IPS-18c (cell line): ENCODE measurements around the gene DCAKD.
A peak's percentile ranks its signal among the peaks of the same experiment; 100 is the strongest.

Experiments
- H3K4me3 ChIP-seq: 2 replicates; pipeline ENCODE4 v1.7.0; 2013; ENCODE audit warnings: low read depth, mild to moderate bottlenecking, low read length, moderate library complexity; ENCODE audit not compliant: insufficient read depth
- H3K9me3 ChIP-seq: one replicate; pipeline ENCODE4 v1.6.1; 2013; ENCODE audit warnings: mild to moderate bottlenecking, low read length, moderate library complexity; ENCODE audit not compliant: control insufficient read depth, insufficient read depth

DCAKD gene

DNA sequence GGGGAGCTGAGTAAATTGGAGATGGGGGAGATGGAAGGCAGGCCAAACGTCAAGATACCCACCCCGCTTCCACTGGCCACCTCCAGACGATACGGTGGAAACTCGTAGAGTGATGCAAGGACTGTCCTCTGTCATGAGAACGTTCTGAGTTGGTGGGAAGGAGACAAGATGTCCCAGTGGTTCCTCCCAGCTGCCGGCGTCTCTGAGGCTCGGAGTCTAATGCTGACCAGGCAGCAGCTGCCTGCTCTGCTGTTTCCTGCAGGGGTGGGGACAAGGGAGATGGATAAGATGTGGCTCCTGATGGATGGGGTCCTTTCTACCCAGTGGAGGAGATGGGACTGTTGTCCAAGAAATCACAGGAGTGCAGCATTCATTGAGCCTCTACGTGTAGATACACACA, 55.1 kb downstream of the DCAKD start:
- Histone ChIP-seq H3K4me3 (no peak overlapping the region), H3K9me3 (no peaks in the 10 kb centered on the region)

DNA sequence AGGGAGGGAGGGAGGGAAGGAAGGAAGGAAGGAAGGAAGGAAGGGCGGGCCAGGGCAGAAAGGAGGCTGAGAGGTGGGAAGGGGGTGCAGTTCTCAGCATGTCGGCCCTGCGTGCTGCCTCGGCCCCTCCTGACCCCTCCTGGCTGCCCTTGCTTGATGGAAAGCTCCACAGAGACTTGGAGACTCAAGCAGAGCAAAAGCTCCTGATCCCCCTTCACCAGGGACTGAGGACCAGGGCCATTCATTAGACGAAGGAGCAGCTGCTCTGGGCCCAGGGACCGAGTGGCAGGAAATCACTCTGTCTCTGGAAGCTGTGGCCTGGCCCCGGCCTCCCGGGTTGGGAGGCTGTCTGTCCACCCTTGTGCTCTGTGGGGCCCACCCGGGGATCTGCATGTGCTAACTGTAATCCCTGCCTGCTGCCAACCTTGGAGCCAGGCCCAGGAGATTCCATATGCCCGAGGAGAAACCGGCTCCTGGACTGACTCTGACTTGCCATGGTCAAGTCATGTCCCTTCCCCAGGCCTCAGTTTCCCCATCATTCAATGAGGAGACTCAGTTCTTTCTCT, 55.9 kb downstream of the DCAKD start:
- no peaks in the 10 kb centered on the region for H3K9me3 ChIP-seq
- no peak overlapping the region for H3K4me3 ChIP-seq

DNA sequence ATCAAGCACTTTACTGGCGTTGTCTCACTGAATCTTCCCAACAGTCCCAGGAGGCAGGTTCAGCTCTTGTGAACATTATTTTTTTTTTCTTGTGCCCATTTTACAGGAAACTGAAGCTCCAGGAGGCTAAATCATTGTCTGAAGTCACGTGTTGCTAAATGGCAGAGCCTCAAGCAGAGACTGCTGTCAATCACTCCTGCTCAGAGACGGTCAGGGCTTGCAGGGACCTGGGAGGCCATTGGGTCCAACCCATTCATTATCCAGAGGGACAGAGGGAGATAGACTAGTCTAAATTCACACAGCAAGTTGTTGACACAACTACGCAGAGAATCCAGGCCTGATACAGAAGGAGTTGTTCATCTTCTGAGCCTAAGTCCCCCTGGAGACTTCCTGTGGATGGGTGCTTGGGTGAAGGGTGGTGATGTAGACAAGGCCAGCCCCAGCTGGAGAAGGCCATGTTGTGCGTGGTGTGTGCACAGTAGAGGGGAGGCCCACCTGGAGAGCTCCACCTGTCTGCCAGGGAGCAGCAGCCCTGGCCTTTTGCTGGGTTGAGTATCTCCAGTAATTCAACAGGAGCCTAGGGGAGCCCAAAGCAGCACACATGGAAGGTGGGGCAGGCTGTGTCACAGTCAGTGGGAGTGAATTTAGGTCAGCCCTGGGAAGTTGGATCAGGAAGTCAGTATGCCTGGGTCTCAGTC, 59.0 kb downstream of the DCAKD start:
- Histone ChIP-seq H3K4me3 (no peak overlapping the region), H3K9me3 (no peaks in the 10 kb centered on the region)

DNA sequence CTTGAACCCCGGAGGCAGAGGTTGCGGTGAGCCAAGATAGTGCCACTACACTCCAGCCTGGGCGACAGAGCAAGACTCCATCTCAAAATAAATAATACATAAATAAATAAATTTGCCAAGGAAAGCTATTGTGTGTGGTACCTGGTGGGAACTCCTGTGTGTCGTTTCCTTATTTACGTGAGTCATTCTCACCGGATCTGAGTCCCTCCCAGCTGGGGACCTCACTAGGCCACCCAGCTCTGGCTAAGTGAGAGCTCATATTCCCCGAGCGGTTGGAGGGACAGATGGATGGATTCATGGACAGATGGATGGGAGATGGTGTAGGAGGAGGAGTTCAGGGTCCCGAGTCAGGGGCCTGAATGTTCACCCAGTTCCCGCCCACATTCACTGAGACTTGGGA, 60.4 kb downstream of the DCAKD start:
- Histone ChIP-seq H3K9me3 (no peaks in the 10 kb centered on the region), H3K4me3 (no peak overlapping the region)

DNA sequence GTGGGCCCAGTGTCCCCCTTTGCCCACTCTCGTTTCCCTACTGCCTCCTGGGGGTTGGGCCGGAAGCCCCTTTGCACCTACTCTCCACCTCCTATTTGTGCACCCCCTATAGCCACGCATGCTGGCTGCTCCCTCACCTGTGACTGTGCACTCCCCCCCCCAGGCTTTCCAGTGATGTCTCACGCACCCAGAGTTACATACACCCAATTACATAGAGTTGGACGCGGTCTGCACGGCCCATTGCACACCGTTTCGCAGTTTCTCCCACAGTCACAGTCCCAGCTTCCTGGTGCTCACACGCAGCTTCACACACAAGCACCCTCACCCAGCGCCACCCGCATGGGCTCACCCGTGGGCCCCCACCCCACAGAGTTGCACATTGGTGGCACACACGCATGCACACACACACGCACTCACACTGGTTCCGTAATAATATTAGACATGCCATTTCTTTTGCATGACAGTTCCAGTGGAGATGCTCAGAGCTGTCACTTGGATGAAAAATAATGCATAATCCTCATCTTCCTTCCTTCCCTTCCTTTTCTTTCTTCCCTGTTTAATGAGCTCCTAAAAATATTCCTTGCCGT, 61.8 kb downstream of the DCAKD start:
- H3K4me3 ChIP-seq: no peak overlapping the region

DNA sequence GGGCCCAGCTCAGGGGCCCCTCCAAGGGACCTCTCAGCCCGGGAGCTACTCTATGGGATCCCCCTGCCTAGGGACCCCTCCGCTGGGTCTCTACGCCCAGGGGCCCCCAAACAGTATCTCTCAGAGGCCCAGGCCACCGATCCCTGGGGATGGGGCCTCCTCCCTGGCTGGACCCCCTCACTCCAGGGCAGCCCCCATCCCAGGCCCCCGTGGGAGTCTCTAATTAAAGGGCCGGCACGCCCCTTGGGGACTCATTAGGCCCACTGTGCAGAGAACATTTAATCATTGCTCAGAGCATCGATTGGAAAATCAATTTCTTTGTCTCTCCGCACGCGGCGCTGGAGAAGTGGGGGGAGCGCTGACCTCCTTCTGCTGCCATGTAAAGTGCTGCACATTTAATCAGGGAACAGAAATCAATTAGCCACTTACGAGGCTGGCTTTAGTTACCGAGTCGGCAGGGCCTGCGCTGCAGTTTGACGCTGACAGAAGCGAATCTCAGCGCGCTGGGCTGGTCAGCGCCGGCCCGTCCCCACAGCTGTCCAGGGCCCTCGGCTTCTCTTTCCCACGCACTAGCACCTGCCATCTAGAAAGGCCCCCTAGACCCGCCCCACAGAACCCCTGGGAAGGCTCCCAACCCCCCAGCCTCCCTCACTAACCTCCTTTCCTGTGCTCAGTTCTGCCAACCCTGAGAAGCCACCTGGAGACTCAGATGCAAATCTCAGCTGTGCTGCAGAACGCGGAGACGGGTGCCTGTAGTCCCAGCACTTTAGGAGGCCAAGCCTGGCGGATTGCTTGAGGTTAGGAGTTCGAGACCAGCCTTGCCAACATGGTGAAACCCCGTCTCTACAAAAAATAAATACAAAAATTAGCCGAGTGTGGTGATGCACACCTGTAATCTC, 63.1 kb downstream of the DCAKD start:
- Histone ChIP-seq H3K9me3 (no peaks in the 10 kb centered on the region), H3K4me3 (peak overlapping the region; percentile 44; the same call in 1 of the 2 replicates)

More for the DNA sequence above, 61.8 kb downstream of the DCAKD start:
- no peaks in the 10 kb centered on the region for H3K9me3 ChIP-seq

DNA sequence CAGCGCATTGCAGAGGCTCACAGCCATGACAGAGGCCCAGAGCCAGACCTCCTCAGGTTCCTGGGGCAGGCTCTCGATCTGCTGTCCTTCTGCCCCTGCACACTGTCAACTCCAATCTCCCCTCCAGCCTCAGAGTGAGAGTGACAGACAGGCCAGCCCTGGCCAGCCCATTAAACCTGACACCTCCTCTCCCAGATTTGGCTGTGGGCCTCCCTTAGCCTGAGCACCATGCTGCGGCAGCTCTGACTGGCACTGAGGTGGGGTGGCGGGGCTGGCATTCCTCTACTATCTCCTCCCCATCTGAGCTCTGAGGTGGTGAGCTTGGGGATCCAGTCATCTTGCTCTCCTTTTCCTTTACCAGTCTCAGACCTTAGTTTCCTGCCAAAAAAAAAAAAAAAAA, 67.9 kb downstream of the DCAKD start:
- Histone ChIP-seq H3K4me3 (no peak overlapping the region), H3K9me3 (no peaks in the 10 kb centered on the region)

DNA sequence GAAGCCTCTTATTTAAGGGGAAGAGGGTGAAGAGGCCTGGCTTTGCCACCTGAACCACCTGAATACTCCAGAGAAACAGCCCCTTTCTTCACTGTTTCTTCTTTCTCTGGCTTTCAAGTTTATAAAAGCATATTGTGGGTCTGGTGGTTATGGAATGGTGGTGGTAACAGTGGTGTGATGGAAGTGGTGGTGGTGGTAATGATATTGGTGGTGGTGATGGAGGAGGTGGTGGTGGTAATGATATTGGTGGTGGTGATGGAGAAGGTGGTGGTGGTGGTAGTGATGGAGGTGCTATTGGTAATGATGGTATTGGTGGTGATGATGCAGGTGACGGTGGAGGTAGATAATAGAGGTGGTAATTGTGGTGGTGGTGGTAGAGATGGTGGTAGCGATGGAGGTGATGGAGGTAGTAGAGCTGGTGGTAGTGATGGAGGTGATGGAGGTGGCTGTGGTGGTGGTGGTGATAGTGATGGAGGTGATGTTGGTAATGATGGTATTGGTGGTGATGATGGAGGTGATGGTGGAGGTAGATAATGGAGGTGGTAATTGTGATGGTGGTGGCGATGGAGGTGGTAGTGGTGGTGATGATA, 69.2 kb downstream of the DCAKD start:
- H3K4me3 ChIP-seq: no peak overlapping the region

DNA sequence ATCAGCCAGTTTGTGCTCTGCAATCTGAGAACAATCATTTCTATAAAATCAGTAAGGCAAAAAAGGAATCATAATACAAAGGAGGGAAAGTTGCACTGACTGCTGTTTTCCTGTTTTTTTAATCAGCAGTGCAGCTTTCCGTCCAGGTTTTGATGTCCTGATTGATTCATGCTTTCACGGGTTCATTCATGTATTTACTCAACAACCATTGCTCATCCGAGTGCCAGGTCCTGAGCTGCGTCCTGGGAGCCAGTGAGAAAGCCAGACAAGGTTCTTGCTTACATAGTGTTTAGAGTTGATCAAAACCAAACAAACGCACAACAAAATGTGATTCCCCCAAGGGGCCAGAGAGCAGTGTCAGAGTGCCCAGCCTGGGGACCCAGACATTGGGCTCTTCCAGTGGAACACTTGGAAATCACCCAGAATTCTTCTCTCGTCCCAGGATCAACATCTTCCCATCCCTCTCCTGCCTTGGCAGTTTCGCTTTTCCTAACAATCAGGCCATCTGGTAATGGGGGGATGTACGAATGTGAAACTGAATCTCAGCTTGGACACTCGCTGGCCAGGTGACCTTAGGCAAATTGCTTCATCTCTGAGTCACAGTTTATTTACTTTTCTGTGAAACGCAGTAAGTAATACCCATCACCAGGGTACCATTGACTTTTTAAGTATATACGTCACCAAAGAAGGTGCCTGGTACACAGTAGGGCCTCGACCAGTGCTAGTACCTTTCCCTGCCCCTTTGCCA, 70.0 kb downstream of the DCAKD start:
- no peaks in the 10 kb centered on the region for H3K9me3 ChIP-seq

More for the DNA sequence above, 69.2 kb downstream of the DCAKD start:
- no peaks in the 10 kb centered on the region for H3K9me3 ChIP-seq

DNA sequence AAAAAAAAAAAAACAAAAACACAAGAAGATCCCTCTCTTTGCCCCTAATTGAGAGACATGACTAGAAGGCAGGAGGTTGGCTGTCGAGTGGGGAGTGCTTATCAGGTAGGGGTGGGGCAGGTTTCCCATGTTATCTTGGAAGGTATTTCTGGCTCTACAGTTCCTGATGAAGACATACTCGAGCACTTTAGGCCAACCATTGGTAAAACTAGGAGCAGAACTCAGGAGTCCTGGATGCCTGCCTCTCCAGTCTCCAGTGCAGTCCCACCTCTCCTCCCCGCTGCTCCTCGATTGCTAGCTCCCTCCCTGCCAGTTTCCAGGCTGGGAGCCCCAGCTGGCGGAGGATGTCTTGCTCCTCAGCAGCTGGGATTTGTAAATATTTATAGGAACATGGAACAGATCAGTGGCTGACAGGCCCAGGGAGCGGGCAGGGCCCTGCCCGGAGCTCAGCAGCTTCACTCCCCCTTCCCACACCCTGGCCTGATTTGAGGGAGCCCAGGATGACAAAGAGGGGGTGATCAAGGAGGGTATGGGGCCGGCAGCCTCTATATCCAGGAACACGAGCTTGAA, 71.9 kb downstream of the DCAKD start:
- H3K4me3 ChIP-seq: no peak overlapping the region
- H3K9me3 ChIP-seq: no peaks in the 10 kb centered on the region

More for the DNA sequence above, 70.0 kb downstream of the DCAKD start:
- no peak overlapping the region for H3K4me3 ChIP-seq

DNA sequence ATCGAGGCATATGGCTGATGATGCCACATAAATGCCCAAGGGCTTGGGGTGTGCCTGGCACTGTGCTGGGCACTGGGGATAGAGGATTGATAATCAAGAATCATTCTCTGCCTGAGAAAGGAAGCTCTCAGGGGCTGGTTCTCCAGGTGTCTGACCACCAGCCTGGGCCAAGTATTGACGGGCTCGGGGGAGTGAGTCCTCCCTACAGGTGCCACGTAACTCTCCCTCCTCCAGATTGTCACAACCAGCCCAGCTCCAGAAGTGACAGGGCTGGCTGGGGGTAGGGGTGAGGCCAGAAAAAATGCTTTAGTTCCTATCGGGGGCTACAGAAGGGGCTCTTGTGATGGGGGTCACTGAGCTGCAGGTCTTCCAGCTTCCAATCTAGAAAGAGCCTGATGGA, 72.6 kb downstream of the DCAKD start:
- H3K9me3 ChIP-seq: no peaks in the 10 kb centered on the region
- no peak overlapping the region for H3K4me3 ChIP-seq

DNA sequence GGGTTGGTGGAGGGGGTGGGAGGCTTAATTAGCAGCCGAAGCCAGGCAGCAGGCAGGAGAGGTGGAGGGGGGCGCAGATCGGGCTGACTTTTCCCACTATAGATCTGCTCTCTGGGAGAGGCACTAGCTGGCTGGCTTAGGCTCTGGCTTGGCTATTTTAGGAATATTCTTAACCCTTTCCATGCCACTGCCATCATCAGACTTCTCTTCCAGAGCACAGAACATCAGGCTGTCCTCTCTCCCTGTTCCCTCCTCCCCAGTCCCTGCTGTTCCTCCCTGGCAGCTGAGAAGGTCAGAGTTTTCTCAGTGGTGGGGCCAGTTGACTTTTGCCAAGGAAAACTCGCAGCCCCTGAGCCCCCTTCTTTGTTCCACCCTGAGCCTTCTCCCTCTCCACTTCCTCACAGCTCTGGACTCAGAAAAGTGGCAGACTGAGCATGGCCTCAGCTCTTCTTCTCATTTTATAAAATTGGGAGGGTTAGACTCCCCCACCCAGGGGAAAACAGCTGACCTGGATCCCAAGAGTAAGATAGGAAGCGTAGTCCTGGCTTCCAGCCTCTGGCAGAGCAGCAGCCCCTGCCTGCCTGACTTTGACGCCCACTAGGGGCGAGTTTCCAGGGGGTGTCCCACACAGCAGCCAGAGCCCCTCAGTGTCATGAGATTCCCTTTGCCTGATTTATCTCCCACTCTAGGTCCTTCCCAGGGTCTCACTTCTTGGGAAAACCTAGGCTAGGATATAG, 73.5 kb downstream of the DCAKD start:
- Histone ChIP-seq H3K4me3 (no peak overlapping the region; the same call in 1 of the 2 replicates), H3K9me3 (no peaks in the 10 kb centered on the region)

DNA sequence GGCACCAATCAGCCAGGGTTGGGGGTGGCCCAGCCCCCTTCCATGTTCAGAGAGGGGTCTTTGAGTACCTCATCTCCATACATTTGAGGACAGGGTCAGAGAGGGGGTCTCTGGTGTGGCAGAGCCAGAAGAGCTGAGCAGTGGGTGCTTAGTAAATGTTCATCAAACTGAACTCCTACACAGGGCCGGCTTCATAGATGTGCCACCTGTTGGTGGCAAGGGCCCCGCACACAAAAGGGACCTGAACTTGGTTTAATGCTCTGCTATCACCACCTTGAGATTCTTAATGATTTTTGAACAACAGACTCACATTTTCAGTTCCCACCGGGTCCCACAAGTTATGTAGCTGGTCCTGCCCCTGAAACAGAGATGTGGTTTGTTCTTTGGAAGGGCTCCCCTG, 74.4 kb downstream of the DCAKD start:
- H3K4me3 ChIP-seq: no peak overlapping the region
- no peaks in the 10 kb centered on the region for H3K9me3 ChIP-seq

DNA sequence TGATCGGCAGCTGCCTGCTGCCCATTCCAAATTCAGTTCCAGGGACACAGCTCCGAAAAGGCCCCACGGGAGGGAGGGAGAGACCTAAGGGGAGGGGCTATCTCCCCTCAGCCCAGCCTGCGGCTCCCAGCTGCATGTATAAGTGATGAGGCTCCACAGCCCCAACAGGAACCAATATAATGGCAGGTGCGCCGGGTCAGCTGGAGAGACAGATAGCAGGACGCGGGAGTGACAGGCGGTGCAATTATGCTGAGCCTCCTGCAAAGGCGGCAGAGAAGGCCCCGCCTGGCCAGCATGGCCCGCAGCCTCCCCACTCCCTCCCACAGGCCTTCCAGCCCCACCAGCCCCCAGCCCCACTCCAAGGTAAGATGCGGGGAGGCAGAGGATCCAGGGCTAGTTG, 75.2 kb downstream of the DCAKD start:
- no peak overlapping the region for H3K4me3 ChIP-seq
- no peaks in the 10 kb centered on the region for H3K9me3 ChIP-seq
